Ectodermal cell (in vitro differentiated cells): ENCODE measurements around the gene CNKSR3.

Source experiments
- H3K27ac ChIP-seq: 2 replicates; pipeline ENCODE4 v1.7.0; 2013; ENCODE audit warnings: mild to moderate bottlenecking, low read depth, low read length; ENCODE audit not compliant: insufficient read depth, poor library complexity, severe bottlenecking
- H3K27me3 ChIP-seq: 2 replicates; pipeline ENCODE4 v1.7.0; 2013; ENCODE audit warnings: mild to moderate bottlenecking, low read length; ENCODE audit not compliant: insufficient read depth, control insufficient read depth, poor library complexity, severe bottlenecking
- H3K36me3 ChIP-seq: one replicate; pipeline ENCODE4 v1.7.0; 2013; ENCODE audit warnings: low read length; ENCODE audit not compliant: control insufficient read depth, insufficient read depth
- H3K4me1 ChIP-seq: one replicate; pipeline ENCODE4 v1.7.0; 2013; ENCODE audit warnings: low read length; ENCODE audit not compliant: control insufficient read depth, insufficient read depth
- H3K4me3 ChIP-seq: 2 replicates; pipeline ENCODE4 v1.7.0; 2013; ENCODE audit warnings: low read depth, low read length, control low read depth; ENCODE audit not compliant: insufficient read depth
- H3K9me3 ChIP-seq: 2 replicates; pipeline ENCODE4 v1.7.0; 2013; ENCODE audit warnings: mild to moderate bottlenecking, low read length, moderate library complexity; ENCODE audit not compliant: control insufficient read depth
- WGBS, 2 experiments: methylation state at CpG; one replicate each; pipeline ENCODE4 v1.1.7; 2013; ENCODE audit warnings: missing lambda C conversion rate in 2 of 2; 5-methylcytosine and 5-hydroxymethylcytosine counted together

CNKSR3 gene

GRCh38 chr6:154428897-154429296 lies 81.6 kb downstream of the CNKSR3 start:
- H3K4me3 ChIP-seq, result no peak overlapping the region
- H3K27ac ChIP-seq, result no peak overlapping the region
- 96 to 97% methylated on average over 3 of the region's 3 CpGs for WGBS, 2 experiments
- H3K4me1 ChIP-seq, result peaks cover 7% of the 10 kb centered on the region
- H3K36me3 ChIP-seq, result peaks cover 18% of the 10 kb centered on the region
- H3K27me3 ChIP-seq, result no peaks in the 10 kb centered on the region
- H3K9me3 ChIP-seq, result no peaks in the 10 kb centered on the region

- H3K27ac ChIP-seq, result no peak overlapping the region
- H3K4me3 ChIP-seq, result no peak overlapping the region
- no peaks in the 10 kb centered on the region for H3K9me3 ChIP-seq
- no peaks in the 10 kb centered on the region for H3K4me1 ChIP-seq
- H3K27me3 ChIP-seq, result no peaks in the 10 kb centered on the region
- peaks cover 18% of the 10 kb centered on the region for H3K36me3 ChIP-seq
Observed at GRCh38 chr6:154427446-154427845, 83.0 kb downstream of the CNKSR3 start.

- Histone ChIP-seq H3K27me3 (no peaks in the 10 kb centered on the region), H3K4me1 (no peaks in the 10 kb centered on the region), H3K9me3 (no peaks in the 10 kb centered on the region), H3K27ac (no peak overlapping the region), H3K36me3 (peaks cover 18% of the 10 kb centered on the region), H3K4me3 (no peak overlapping the region)
- 91 to 93% methylated on average over 1 of the region's 1 CpG for WGBS, 2 experiments
Observed at GRCh38 chr6:154426997-154427396, 83.5 kb downstream of the CNKSR3 start.

GRCh38 chr6:154425034-154425433 lies 85.5 kb downstream of the CNKSR3 start:
- Histone ChIP-seq H3K4me3 (no peak overlapping the region), H3K9me3 (no peaks in the 10 kb centered on the region), H3K27ac (no peak overlapping the region), H3K36me3 (peaks cover 16% of the 10 kb centered on the region), H3K4me1 (no peaks in the 10 kb centered on the region), H3K27me3 (no peaks in the 10 kb centered on the region)
- 94 to 95% methylated on average over 4 of the region's 4 CpGs for WGBS, 2 experiments

- WGBS, 2 experiments, result 92 to 95% methylated on average over 7 to 8 of the region's 8 CpGs
- Histone ChIP-seq H3K9me3 (no peaks in the 10 kb centered on the region), H3K36me3 (peaks cover 18% of the 10 kb centered on the region), H3K27me3 (no peaks in the 10 kb centered on the region), H3K4me3 (no peak overlapping the region), H3K4me1 (no peaks in the 10 kb centered on the region), H3K27ac (no peak overlapping the region)
Observed at GRCh38 chr6:154414021-154414813, 96.3 kb downstream of the CNKSR3 start.

GRCh38 chr6:154412106-154412820 lies 98.2 kb downstream of the CNKSR3 start:
- H3K27me3 ChIP-seq, result no peaks in the 10 kb centered on the region
- 76 to 80% methylated on average over 4 to 5 of the region's 5 CpGs for WGBS, 2 experiments
- H3K9me3 ChIP-seq, result no peaks in the 10 kb centered on the region
- H3K27ac ChIP-seq, result no peak overlapping the region
- H3K4me3 ChIP-seq, result no peak overlapping the region
- no peaks in the 10 kb centered on the region for H3K4me1 ChIP-seq
- peaks cover 29% of the 10 kb centered on the region for H3K36me3 ChIP-seq

GRCh38 chr6:154411076-154411475 lies 99.4 kb downstream of the CNKSR3 start:
- no peak overlapping the region for H3K27ac ChIP-seq
- H3K4me3 ChIP-seq, result no peak overlapping the region

GRCh38 chr6:154410619-154411072 lies 99.8 kb downstream of the CNKSR3 start:
- Histone ChIP-seq H3K36me3 (peaks cover 41% of the 10 kb centered on the region), H3K27me3 (no peaks in the 10 kb centered on the region), H3K4me1 (no peaks in the 10 kb centered on the region), H3K27ac (no peak overlapping the region), H3K4me3 (no peak overlapping the region), H3K9me3 (no peaks in the 10 kb centered on the region)
- whole genome bisulfite sequencing, 2 experiments, result 89 to 94% methylated on average over 8 of the region's 8 CpGs

More at GRCh38 chr6:154411076-154411475, 99.4 kb downstream of the CNKSR3 start:
- 97% methylated on average over 5 of the region's 5 CpGs for WGBS, 2 experiments
- Histone ChIP-seq H3K9me3 (no peaks in the 10 kb centered on the region), H3K4me1 (no peaks in the 10 kb centered on the region), H3K27me3 (no peaks in the 10 kb centered on the region), H3K36me3 (peaks cover 37% of the 10 kb centered on the region)

GRCh38 chr6:154408891-154409500 lies 101.5 kb downstream of the CNKSR3 start:
- no peak overlapping the region for H3K27ac ChIP-seq
- H3K9me3 ChIP-seq, result no peaks in the 10 kb centered on the region
- peaks cover 44% of the 10 kb centered on the region for H3K36me3 ChIP-seq
- no peaks in the 10 kb centered on the region for H3K27me3 ChIP-seq
- H3K4me3 ChIP-seq, result no peak overlapping the region
- WGBS, 2 experiments, result 89 to 92% methylated on average over 4 of the region's 4 CpGs
- H3K4me1 ChIP-seq, result no peaks in the 10 kb centered on the region

GRCh38 chr6:154407440-154407839 lies 103.0 kb downstream of the CNKSR3 start:
- Histone ChIP-seq H3K4me1 (no peaks in the 10 kb centered on the region), H3K27ac (no peak overlapping the region), H3K36me3 (peaks cover 44% of the 10 kb centered on the region), H3K27me3 (no peaks in the 10 kb centered on the region), H3K4me3 (no peak overlapping the region), H3K9me3 (no peaks in the 10 kb centered on the region)
- WGBS, 2 experiments, result 92 to 95% methylated on average over 5 of the region's 5 CpGs
